HEK293T (cell line): ENCODE results near the gene CNBD2.

ENCODE experiments used
- BHLHE40 ChIP-seq: fragments of 450-650 bp; IDR thresholded peaks from 2 replicates; pipeline ENCODE4 v1.6.1; 2016; ENCODE audit warnings: mild to moderate bottlenecking, moderate library complexity, borderline replicate concordance
- ELF4 ChIP-seq: fragments of 450-650 bp; IDR thresholded peaks from 2 replicates; pipeline ENCODE4 v1.6.1; 2017; ENCODE audit warnings: antibody characterized with exemption
- FOXM1 ChIP-seq: fragments of 450-650 bp; IDR thresholded peaks from 2 replicates; pipeline ENCODE4 v1.6.1; 2017; ENCODE audit warnings: mild to moderate bottlenecking, borderline replicate concordance
- HDGF ChIP-seq: fragments of 450-650 bp; IDR thresholded peaks from 2 replicates; pipeline ENCODE4 v1.6.1; 2017; ENCODE audit warnings: antibody characterized with exemption, borderline replicate concordance
- LEF1 ChIP-seq: fragments of 450-650 bp; IDR thresholded peaks from 2 replicates; pipeline ENCODE4 v1.6.1; 2017; ENCODE audit warnings: mild to moderate bottlenecking, borderline replicate concordance
- SP1 ChIP-seq: fragments of 450-650 bp; IDR thresholded peaks from 2 replicates; pipeline ENCODE4 v1.6.1; 2017
- SUZ12 ChIP-seq: fragments of 450-650 bp; IDR thresholded peaks from 2 replicates; pipeline ENCODE4 v1.6.1; 2016; ENCODE audit warnings: mild to moderate bottlenecking
- TARDBP ChIP-seq: fragments of 450-650 bp; IDR thresholded peaks from 2 replicates; pipeline ENCODE4 v1.6.1; 2016
- ZNF384 ChIP-seq: fragments of 450-650 bp; IDR thresholded peaks from 2 replicates; pipeline ENCODE4 v1.6.1; 2016

- no peak for TF ChIP-seq SUZ12
- no peak for TF ChIP-seq ZNF384
- TF ChIP-seq ELF4 = no peak
- TF ChIP-seq TARDBP = no peak
- TF ChIP-seq SP1 = no peak
- TF ChIP-seq BHLHE40 = no peak
- TF ChIP-seq LEF1 = no peak
- TF ChIP-seq FOXM1 = no peak
- no peak for TF ChIP-seq HDGF
Observed at GRCh38 chr20:35985806-35986205, 17.4 kb downstream of the CNBD2 start.
